GM12878 (cell line): ENCODE measurements around the gene SNRNP27.

Source experiments
- CTCF ChIP-seq, 3 experiments: IDR thresholded peaks in 2 of 3; conservative IDR thresholded peaks in 1 of 3; 2 replicates each; pipeline ENCODE4 v1.5.1; 2011; ENCODE audit warnings: low read depth in 3 of 3, low read length in 3 of 3, mild to moderate bottlenecking in 3 of 3, control low read depth in 2 of 3, moderate library complexity in 2 of 3, inconsistent platforms in 1 of 3, mixed read lengths in 1 of 3; ENCODE audit not compliant: control insufficient read depth in 2 of 3, insufficient read depth in 1 of 3; ENCODE audit errors: extremely low read depth in 1 of 3
- KDM1A ChIP-seq: fragments of 200-600 bp; sonication (generic); IDR thresholded peaks from 2 replicates; pipeline ENCODE4 v1.6.1; 2016; ENCODE audit warnings: borderline replicate concordance
- MEF2A ChIP-seq: IDR thresholded peaks from 2 replicates; pipeline ENCODE4 v1.6.1; 2011; ENCODE audit warnings: low read depth, mild to moderate bottlenecking, low read length, moderate library complexity; ENCODE audit not compliant: insufficient read depth
- POLR2A ChIP-seq: IDR thresholded peaks from 2 replicates; pipeline ENCODE4 v1.6.1; 2011; ENCODE audit warnings: low read depth, mild to moderate bottlenecking, low read length
- POLR2AphosphoS5 ChIP-seq: IDR thresholded peaks from 2 replicates; pipeline ENCODE4 v1.6.1; 2011; ENCODE audit warnings: mild to moderate bottlenecking, low read length, inconsistent platforms
- RAD21 ChIP-seq: IDR thresholded peaks from 2 replicates; pipeline ENCODE4 v1.6.1; 2011; ENCODE audit warnings: mild to moderate bottlenecking, low read depth, low read length, moderate library complexity; ENCODE audit not compliant: insufficient read depth
- REST ChIP-seq: IDR thresholded peaks from 2 replicates; pipeline ENCODE4 v1.6.1; 2012; ENCODE audit warnings: mild to moderate bottlenecking, low read depth, low read length
- RFX5 ChIP-seq: IDR thresholded peaks from 2 replicates; pipeline ENCODE4 v1.6.1; 2011; ENCODE audit warnings: low read depth, low read length, improper control_type of control experiment
- SMARCA5 ChIP-seq: fragments of 450-650 bp; IDR thresholded peaks from 2 replicates; pipeline ENCODE4 v1.6.1; 2017; ENCODE audit warnings: mild to moderate bottlenecking

DNA sequence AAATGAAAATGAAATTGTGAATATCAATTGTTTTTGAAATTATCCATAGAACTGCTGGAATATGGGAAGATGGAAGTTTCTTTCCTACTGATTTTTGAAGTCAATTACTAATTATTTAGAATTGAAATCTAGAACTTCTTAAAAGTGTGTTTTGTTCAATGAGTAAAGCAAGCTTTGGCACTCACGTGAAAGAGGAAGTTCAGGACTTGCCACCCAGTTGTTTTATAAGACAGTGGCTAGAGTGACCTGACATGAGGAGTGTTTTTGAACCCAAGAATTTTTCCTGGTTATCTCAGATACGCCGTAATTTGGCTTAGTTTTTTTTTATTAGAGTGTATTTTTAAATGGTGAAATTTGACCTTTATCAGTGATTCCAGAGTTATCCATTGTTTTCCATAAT, 24.6 kb downstream of the SNRNP27 start:
- TF ChIP-seq SMARCA5 (no peak), CTCF (IDR thresholded peaks at IDR 0.05 in 2 of 3, conservative IDR thresholded peaks at IDR 0.05 in 1 of 3; ENCODE audit: control insufficient read depth in 2 of 3, extremely low read depth in 1 of 3, insufficient read depth in 1 of 3, low read depth in 3 of 3, low read length in 3 of 3) (no peak), MEF2A (no peak), RAD21 (no peak), REST (no peak), POLR2A (no peak), POLR2AphosphoS5 (no peak), KDM1A (no peak), RFX5 (no peak)
